Activated T-cell treated with anti-CD3 and anti-CD28 coated beads, Interleukin-2, amount 50 U/mL, for 24 hours (primary cell): Measurements from ENCODE around the gene TPPP3.

ENCODE experiments used
- DNase-seq: peaks from one replicate; pipeline ENCODE4 v3.0.0-alpha.2; 2020
- H3K27ac Mint-ChIP-seq: 2 replicates; pipeline ENCODE4 v1.8.0; 2020; ENCODE audit warnings: mild to moderate bottlenecking, mixed read lengths
- H3K27me3 Mint-ChIP-seq: 2 replicates; pipeline ENCODE4 v1.8.0; 2020; ENCODE audit warnings: mixed read lengths
- H3K36me3 Mint-ChIP-seq: 2 replicates; pipeline ENCODE4 v1.8.0; 2020; ENCODE audit warnings: low read depth, mixed read lengths
- H3K4me1 Mint-ChIP-seq: 2 replicates; pipeline ENCODE4 v1.8.0; 2020; ENCODE audit warnings: low read depth, mixed read lengths
- H3K4me3 Mint-ChIP-seq: 2 replicates; pipeline ENCODE4 v1.8.0; 2020; ENCODE audit warnings: mild to moderate bottlenecking, moderate library complexity, mixed read lengths
- H3K9me3 Mint-ChIP-seq: 2 replicates; pipeline ENCODE4 v1.8.0; 2020; ENCODE audit warnings: mixed read lengths

Gene TPPP3

GRCh38 chr16:67403976-67404555, 10.8 kb upstream of the TPPP3 start:
- no peak for DNase-seq
- Mint-ChIP-seq H3K36me3 (no peaks in the 10 kb centered on the region), H3K9me3 (no peaks in the 10 kb centered on the region), H3K27me3 (peaks cover 8% of the 10 kb centered on the region), H3K4me1 (no peaks in the 10 kb centered on the region), H3K27ac (no peak overlapping the region), H3K4me3 (no peak overlapping the region)

- H3K4me1 Mint-ChIP-seq = no peaks in the 10 kb centered on the region
- no peaks in the 10 kb centered on the region for H3K9me3 Mint-ChIP-seq
- no peaks in the 10 kb centered on the region for H3K36me3 Mint-ChIP-seq
- peaks cover 19% of the 10 kb centered on the region for H3K27me3 Mint-ChIP-seq
- no peak overlapping the region for H3K27ac Mint-ChIP-seq
- no peak for DNase-seq
- H3K4me3 Mint-ChIP-seq = no peak overlapping the region
Observed at GRCh38 chr16:67400901-67401300, 7.6 kb upstream of the TPPP3 start.

GRCh38 chr16:67399749-67400704, 6.7 kb upstream of the TPPP3 start:
- DNase-seq = no peak
- no peak overlapping the region for H3K4me3 Mint-ChIP-seq
- peaks cover 28% of the 10 kb centered on the region for H3K27me3 Mint-ChIP-seq
- H3K9me3 Mint-ChIP-seq = no peaks in the 10 kb centered on the region
- H3K4me1 Mint-ChIP-seq = no peaks in the 10 kb centered on the region
- no peaks in the 10 kb centered on the region for H3K36me3 Mint-ChIP-seq
- H3K27ac Mint-ChIP-seq = no peak overlapping the region

GRCh38 chr16:67399218-67399733, 6.0 kb upstream of the TPPP3 start:
- Mint-ChIP-seq H3K9me3 (no peaks in the 10 kb centered on the region), H3K4me3 (no peak overlapping the region), H3K27me3 (peaks cover 33% of the 10 kb centered on the region), H3K4me1 (peaks cover under 1% of the 10 kb centered on the region), H3K27ac (no peak overlapping the region), H3K36me3 (no peaks in the 10 kb centered on the region)
- DNase-seq = peak; percentile 74

- no peak overlapping the region for H3K4me3 Mint-ChIP-seq
- H3K36me3 Mint-ChIP-seq = no peaks in the 10 kb centered on the region
- H3K27me3 Mint-ChIP-seq = peaks cover 39% of the 10 kb centered on the region
- H3K9me3 Mint-ChIP-seq = no peaks in the 10 kb centered on the region
- H3K4me1 Mint-ChIP-seq = peaks cover 7% of the 10 kb centered on the region
- H3K27ac Mint-ChIP-seq = no peak overlapping the region
- DNase-seq = no peak
Observed at GRCh38 chr16:67398546-67399217, 5.4 kb upstream of the TPPP3 start.

GRCh38 chr16:67397812-67398545, 4.7 kb upstream of the TPPP3 start:
- Mint-ChIP-seq H3K27me3 (peaks cover 38% of the 10 kb centered on the region), H3K4me3 (no peak overlapping the region), H3K4me1 (peaks cover 9% of the 10 kb centered on the region), H3K27ac (no peak overlapping the region), H3K36me3 (no peaks in the 10 kb centered on the region), H3K9me3 (no peaks in the 10 kb centered on the region)
- no peak for DNase-seq

- Mint-ChIP-seq H3K9me3 (no peaks in the 10 kb centered on the region), H3K27me3 (peaks cover 43% of the 10 kb centered on the region), H3K4me1 (peaks cover 9% of the 10 kb centered on the region), H3K36me3 (no peaks in the 10 kb centered on the region), H3K4me3 (no peak overlapping the region), H3K27ac (no peak overlapping the region)
- DNase-seq = no peak
Observed at GRCh38 chr16:67397036-67397801, 3.9 kb upstream of the TPPP3 start.

GRCh38 chr16:67396159-67397035, 3.1 kb upstream of the TPPP3 start:
- no peaks in the 10 kb centered on the region for H3K9me3 Mint-ChIP-seq
- DNase-seq = no peak
- H3K36me3 Mint-ChIP-seq = no peaks in the 10 kb centered on the region
- peaks cover 45% of the 10 kb centered on the region for H3K27me3 Mint-ChIP-seq
- H3K27ac Mint-ChIP-seq = no peak overlapping the region
- H3K4me3 Mint-ChIP-seq = no peak overlapping the region
- peaks cover 9% of the 10 kb centered on the region for H3K4me1 Mint-ChIP-seq

GRCh38 chr16:67395458-67396158, 2.3 kb upstream of the TPPP3 start:
- Mint-ChIP-seq H3K4me1 (peaks cover 9% of the 10 kb centered on the region), H3K27ac (no peak overlapping the region), H3K4me3 (no peak overlapping the region), H3K36me3 (no peaks in the 10 kb centered on the region), H3K9me3 (no peaks in the 10 kb centered on the region), H3K27me3 (peaks cover 45% of the 10 kb centered on the region)
- DNase-seq = no peak

GRCh38 chr16:67395105-67395457, 1.8 kb upstream of the TPPP3 start:
- Mint-ChIP-seq H3K27me3 (peaks cover 45% of the 10 kb centered on the region), H3K9me3 (no peaks in the 10 kb centered on the region), H3K27ac (no peak overlapping the region), H3K4me3 (no peak overlapping the region), H3K4me1 (peaks cover 9% of the 10 kb centered on the region), H3K36me3 (no peaks in the 10 kb centered on the region)
- DNase-seq = no peak

- Mint-ChIP-seq H3K4me3 (peak overlapping the region; percentile 10), H3K27me3 (peaks cover 45% of the 10 kb centered on the region), H3K9me3 (no peaks in the 10 kb centered on the region), H3K36me3 (no peaks in the 10 kb centered on the region), H3K4me1 (peaks cover 9% of the 10 kb centered on the region), H3K27ac (no peak overlapping the region)
- DNase-seq = no peak
Observed at GRCh38 chr16:67394155-67395104, 1.1 kb upstream of the TPPP3 start.

- H3K27me3 Mint-ChIP-seq = peaks cover 45% of the 10 kb centered on the region
- no peaks in the 10 kb centered on the region for H3K36me3 Mint-ChIP-seq
- H3K4me3 Mint-ChIP-seq = peak overlapping the region; percentile 10
- DNase-seq = no peak
- H3K27ac Mint-ChIP-seq = no peak overlapping the region
- H3K9me3 Mint-ChIP-seq = no peaks in the 10 kb centered on the region
- H3K4me1 Mint-ChIP-seq = peaks cover 9% of the 10 kb centered on the region
Observed at GRCh38 chr16:67393788-67394154, 473 bp upstream of the TPPP3 start.
